WTC11 (cell line): ENCODE results near the gene TIAM2. TPM values are rescaled to one million over a fixed set of nuclear protein-coding genes. Genes with fewer than 3 reads are reported as not detected.

ENCODE experiments used
- ATAC-seq: fragments of 200-7000 bp; cut with Tn5 transposase; 2 replicates; pipeline ENCODE4 v1.10.0; 2021; ENCODE audit warnings: mild to moderate bottlenecking, moderate library complexity
- CTCF ChIA-PET: fragments of 300-600 bp; sonication (Branson Sonifier 250); formaldehyde crosslinking; loops from one replicate; lab custom pipeline; 2021; ENCODE audit warnings: antibody characterized with exemption; lab: Charles Lee
- POLR2A ChIA-PET: fragments of 350-600 bp; sonication (Branson Sonifier 250); formaldehyde crosslinking; loops from one replicate; lab custom pipeline; 2021; ENCODE audit warnings: antibody characterized with exemption; lab: Charles Lee
- DNase-seq: peaks from one replicate; pipeline ENCODE4 v3.0.0; 2021; ENCODE audit warnings: low spot score
- H3K27ac Mint-ChIP-seq: 2 replicates; pipeline ENCODE4 v1.8.0; 2021; ENCODE audit warnings: mixed read lengths
- H3K27me3 Mint-ChIP-seq: 2 replicates; pipeline ENCODE4 v1.8.0; 2021; ENCODE audit warnings: low read depth, mild to moderate bottlenecking, moderate library complexity, mixed read lengths
- H3K36me3 Mint-ChIP-seq: 2 replicates; pipeline ENCODE4 v1.8.0; 2021; ENCODE audit warnings: mixed read lengths
- H3K4me1 Mint-ChIP-seq: 2 replicates; pipeline ENCODE4 v1.8.0; 2022; ENCODE audit warnings: mixed read lengths
- H3K4me3 Mint-ChIP-seq: 2 replicates; pipeline ENCODE4 v1.8.0; 2021; ENCODE audit warnings: mild to moderate bottlenecking, moderate library complexity, mixed read lengths
- H3K9me3 Mint-ChIP-seq: 2 replicates; pipeline ENCODE4 v1.8.0; 2021; ENCODE audit warnings: mixed read lengths
- ATF2 ChIP-seq: sonication (generic); formaldehyde crosslinking; IDR thresholded peaks from 2 replicates; pipeline ENCODE4 v1.8.1; 2022; ENCODE audit warnings: low read depth, missing genetic modification reagents, borderline replicate concordance
- ELF4 ChIP-seq: sonication (generic); formaldehyde crosslinking; IDR thresholded peaks from 2 replicates; pipeline ENCODE4 v1.8.1; 2022; ENCODE audit warnings: low read depth, mild to moderate bottlenecking, moderate library complexity, missing genetic modification reagents
- FOXJ3 ChIP-seq: sonication (generic); formaldehyde crosslinking; IDR thresholded peaks from 2 replicates; pipeline ENCODE4 v1.9.0; 2021; ENCODE audit warnings: missing genetic modification reagents, mild to moderate bottlenecking, borderline replicate concordance
- FOXP1 ChIP-seq: sonication (generic); formaldehyde crosslinking; IDR thresholded peaks from 2 replicates; pipeline ENCODE4 v1.8.0; 2022; ENCODE audit warnings: missing genetic modification reagents, mild to moderate bottlenecking, moderate library complexity, borderline replicate concordance
- NR1H2 ChIP-seq: sonication (generic); formaldehyde crosslinking; IDR thresholded peaks from 2 replicates; pipeline ENCODE4 v1.9.0; 2021; ENCODE audit warnings: mild to moderate bottlenecking, moderate library complexity, missing genetic modification reagents
- PREB ChIP-seq: sonication (generic); formaldehyde crosslinking; IDR thresholded peaks from 2 replicates; pipeline ENCODE4 v1.8.1; 2022; ENCODE audit warnings: mild to moderate bottlenecking, missing genetic modification reagents, moderate library complexity, borderline replicate concordance
- TCF7 ChIP-seq: sonication (generic); formaldehyde crosslinking; IDR thresholded peaks from 2 replicates; pipeline ENCODE4 v1.8.0; 2022; ENCODE audit warnings: mild to moderate bottlenecking, low read depth, missing genetic modification reagents, moderate library complexity
- USF2 ChIP-seq: sonication (generic); formaldehyde crosslinking; IDR thresholded peaks from 2 replicates; pipeline ENCODE4 v1.8.1; 2023; ENCODE audit warnings: mild to moderate bottlenecking, missing genetic modification reagents, moderate library complexity
- ZMAT4 ChIP-seq: fragments of 250-450 bp; sonication (Bioruptor Pico); IDR thresholded peaks from 2 replicates; pipeline ENCODE4 v1.9.0; 2021; ENCODE audit warnings: mild to moderate bottlenecking
- ZNF425 ChIP-seq: fragments of 250-450 bp; sonication (Bioruptor Pico); conservative IDR thresholded peaks from 2 replicates; pipeline ENCODE4 v1.9.0; 2021; ENCODE audit warnings: mild to moderate bottlenecking
- ZNF512 ChIP-seq: sonication (generic); formaldehyde crosslinking; IDR thresholded peaks from 2 replicates; pipeline ENCODE4 v1.8.1; 2022; ENCODE audit warnings: missing genetic modification reagents, borderline replicate concordance
- ZNF532 ChIP-seq: fragments of 250-450 bp; sonication (Bioruptor Pico); IDR thresholded peaks from 2 replicates; pipeline ENCODE4 v1.9.0; 2021; ENCODE audit warnings: mild to moderate bottlenecking, borderline replicate concordance
- total RNA-seq: library from RNA; stranded (reverse); gene quantifications from 3 replicates; pipeline ENCODE4 v1.2.3, GENCODE V29; 2021

The TIAM2 gene
- total RNA-seq, 1 experiment from 2014 or later: 15.1 TPM

- ChIA-PET CTCF (no interaction called here), POLR2A (no interaction called here)
- peaks cover 5% of the 10 kb centered on the region; the same call in 1 of the 2 replicates for H3K36me3 Mint-ChIP-seq
- H3K9me3 Mint-ChIP-seq: no peaks in the 10 kb centered on the region
- H3K27me3 Mint-ChIP-seq: no peaks in the 10 kb centered on the region
- peaks cover 14% of the 10 kb centered on the region for H3K4me1 Mint-ChIP-seq
- H3K27ac Mint-ChIP-seq: no peak overlapping the region
- no peak for DNase-seq
- no peak for ATAC-seq
- H3K4me3 Mint-ChIP-seq: no peak overlapping the region
- TF ChIP-seq ELF4 (CRISPR knock-in tag) (no peak), ATF2 (CRISPR knock-in tag) (no peak), ZMAT4 (CRISPR knock-in tag) (no peak), TCF7 (CRISPR knock-in tag) (no peak), FOXP1 (CRISPR knock-in tag) (no peak), ZNF512 (CRISPR knock-in tag) (no peak), FOXJ3 (CRISPR knock-in tag) (no peak), ZNF425 (CRISPR knock-in tag) (no peak), ZNF532 (CRISPR knock-in tag) (no peak), NR1H2 (CRISPR knock-in tag) (no peak), PREB (CRISPR knock-in tag) (no peak), USF2 (no peak)
These were observed 40.8 kb upstream of the TIAM2 start for GRCh38 chr6:154954347-154954746.
